GM12892 (cell line): ENCODE results near the gene PLA2G2D.

Source experiments
- POLR2A ChIP-seq: IDR thresholded peaks from 2 replicates; pipeline ENCODE4 v1.6.1; 2011; ENCODE audit warnings: low read depth, low read length, control low read depth
- POLR2AphosphoS5 ChIP-seq: IDR thresholded peaks from 2 replicates; pipeline ENCODE4 v1.6.1; 2011; ENCODE audit warnings: low read depth, low read length, control low read depth
- TAF1 ChIP-seq: IDR thresholded peaks from 2 replicates; pipeline ENCODE4 v1.6.1; 2011; ENCODE audit warnings: low read depth, mild to moderate bottlenecking, control low read depth, low read length, borderline replicate concordance

GRCh38 chr1:20083178-20083944, 36.0 kb downstream of the PLA2G2D start:
- no peak for TF ChIP-seq POLR2A
- TF ChIP-seq POLR2AphosphoS5, result no peak
- TF ChIP-seq TAF1, result no peak
